SU-DHL-6 (cell line): ENCODE results near the gene CHST9.

Experiments
- H2AFZ ChIP-seq: fragments of 200-600 bp; sonication (generic); 2 replicates; pipeline ENCODE4 v1.6.1; 2014; ENCODE audit warnings: low read depth, mild to moderate bottlenecking, moderate library complexity, mixed read lengths, antibody characterized with exemption, low read length; ENCODE audit not compliant: severe bottlenecking
- H3F3A ChIP-seq: fragments of 200-600 bp; shearing (Covaris generic); 2 replicates; pipeline ENCODE4 v1.6.0; 2016; ENCODE audit warnings: antibody characterized with exemption, mild to moderate bottlenecking; ENCODE audit not compliant: insufficient read depth
- H3K27ac ChIP-seq: fragments of 200-600 bp; sonication (generic); 2 replicates; pipeline ENCODE4 v1.5.1; 2016; ENCODE audit warnings: low read depth, mild to moderate bottlenecking, low read length, moderate library complexity, mixed read lengths
- H3K27me3 ChIP-seq: fragments of 200-600 bp; sonication (generic), shearing (Covaris generic); 2 replicates; pipeline ENCODE4 v1.6.0; 2014; ENCODE audit warnings: mild to moderate bottlenecking, low read length
- H3K36me3 ChIP-seq: fragments of 200-600 bp; sonication (generic); 2 replicates; pipeline ENCODE4 v1.6.1; 2014; ENCODE audit warnings: mild to moderate bottlenecking, low read length, mixed read lengths
- H3K4me2 ChIP-seq: fragments of 300-600, 200-600 bp; shearing (Covaris generic), sonication (generic); 2 replicates; pipeline ENCODE4 v1.6.0; 2014; ENCODE audit warnings: low read length, low read depth, mild to moderate bottlenecking; ENCODE audit not compliant: poor library complexity, severe bottlenecking
- H3K4me3 ChIP-seq: fragments of 200-600 bp; sonication (generic); 2 replicates; pipeline ENCODE4 v1.5.1; 2014; ENCODE audit warnings: antibody characterized with exemption, low read length, mild to moderate bottlenecking, mixed read lengths; ENCODE audit not compliant: insufficient read depth, poor library complexity, severe bottlenecking
- H3K79me2 ChIP-seq: fragments of 200-600 bp; sonication (generic); 2 replicates; pipeline ENCODE4 v1.6.1; 2014; ENCODE audit warnings: mild to moderate bottlenecking, low read length, moderate library complexity; ENCODE audit not compliant: insufficient read depth
- H3K9ac ChIP-seq: fragments of 200-600 bp; sonication (generic); 2 replicates; pipeline ENCODE4 v1.7.0; 2014; ENCODE audit warnings: mild to moderate bottlenecking, low read length
- H3K9me2 ChIP-seq: fragments of 200-600 bp; sonication (generic); replicated peaks from 2 replicates; pipeline ENCODE4 v1.6.1; 2014; ENCODE audit warnings: low read length; ENCODE audit not compliant: insufficient read depth
- H3K9me3 ChIP-seq: fragments of 200-600 bp; sonication (generic); 2 replicates; pipeline ENCODE4 v1.6.1; 2014; ENCODE audit warnings: low read length, mixed read lengths; ENCODE audit not compliant: insufficient read depth
- H4K20me1 ChIP-seq: fragments of 200-600 bp; sonication (generic); 2 replicates; pipeline ENCODE4 v1.6.1; 2014; ENCODE audit warnings: low read depth, mild to moderate bottlenecking, antibody characterized with exemption, low read length, moderate library complexity, mixed read lengths
- CTCF ChIP-seq: fragments of 200-600 bp; sonication (generic); IDR thresholded peaks from one replicate; pipeline ENCODE4 v1.5.1; 2017; ENCODE audit warnings: antibody characterized with exemption, mild to moderate bottlenecking, low read length, moderate library complexity; ENCODE audit not compliant: insufficient read depth, poor library complexity, severe bottlenecking
- EZH2phosphoT487 ChIP-seq: fragments of 200-600 bp; sonication (generic), shearing (Covaris generic); conservative IDR thresholded peaks from 2 replicates; pipeline ENCODE4 v1.6.1; 2018; ENCODE audit warnings: mild to moderate bottlenecking, antibody characterized with exemption, low read length, moderate library complexity, mixed read lengths

Gene CHST9

DNA sequence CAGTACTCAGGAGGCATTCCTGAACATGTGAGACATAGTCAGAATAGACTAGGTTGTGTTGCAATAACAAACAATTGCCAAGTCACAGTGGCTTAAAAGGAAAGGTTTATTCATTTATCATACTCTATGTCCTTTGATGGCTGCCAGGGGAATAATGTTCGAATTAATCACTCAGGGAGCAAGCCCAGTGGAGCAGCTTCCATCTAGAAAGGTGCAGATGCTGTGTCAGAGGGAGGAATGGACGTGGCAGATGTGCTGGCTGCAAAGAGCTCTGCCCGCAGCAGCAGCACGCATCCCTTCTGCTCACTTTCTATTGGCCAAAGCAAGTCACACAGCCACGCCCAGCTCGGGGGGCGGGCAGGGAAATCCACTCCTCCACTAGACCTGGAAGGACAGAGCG lies 213.7 kb downstream of the CHST9 start:
- H2AFZ ChIP-seq = no peak overlapping the region
- no peaks in the 10 kb centered on the region for H3F3A ChIP-seq
- H3K9me2 ChIP-seq = no peaks in the 10 kb centered on the region
- H3K9me3 ChIP-seq = no peaks in the 10 kb centered on the region
- H3K4me3 ChIP-seq = no peak overlapping the region
- H3K9ac ChIP-seq = no peak overlapping the region
- H3K36me3 ChIP-seq = 0 out of 2 replicates have a peak, but pooled peaks cover 3% of the 10 kb centered on the region
- no peak overlapping the region for H3K27ac ChIP-seq
- H3K79me2 ChIP-seq = no peaks in the 10 kb centered on the region
- H3K27me3 ChIP-seq = no peaks in the 10 kb centered on the region
- TF ChIP-seq EZH2phosphoT487 (no peak), CTCF (no peak)
- H4K20me1 ChIP-seq = no peaks in the 10 kb centered on the region
- no peak overlapping the region for H3K4me2 ChIP-seq

GRCh38 chr18:26970637-26971036 lies 214.5 kb downstream of the CHST9 start:
- no peak overlapping the region for H3K27ac ChIP-seq
- H3K36me3 ChIP-seq = 0 out of 2 replicates have a peak, but pooled peaks cover 3% of the 10 kb centered on the region
- H3F3A ChIP-seq = no peaks in the 10 kb centered on the region
- H4K20me1 ChIP-seq = no peaks in the 10 kb centered on the region
- H3K9me2 ChIP-seq = no peaks in the 10 kb centered on the region
- no peak for TF ChIP-seq EZH2phosphoT487
- no peak for TF ChIP-seq CTCF
- no peak overlapping the region for H3K4me2 ChIP-seq
- H3K9me3 ChIP-seq = no peaks in the 10 kb centered on the region
- H3K9ac ChIP-seq = no peak overlapping the region
- H3K79me2 ChIP-seq = no peaks in the 10 kb centered on the region
- H2AFZ ChIP-seq = no peak overlapping the region
- no peak overlapping the region for H3K4me3 ChIP-seq
- no peaks in the 10 kb centered on the region for H3K27me3 ChIP-seq

- no peak overlapping the region for H3K27ac ChIP-seq
- no peak overlapping the region for H3K9ac ChIP-seq
- H3K79me2 ChIP-seq = no peaks in the 10 kb centered on the region
- no peak overlapping the region for H3K4me3 ChIP-seq
- H3F3A ChIP-seq = no peaks in the 10 kb centered on the region
- H2AFZ ChIP-seq = no peak overlapping the region
- 0 out of 2 replicates have a peak, but pooled peaks cover 3% of the 10 kb centered on the region for H3K36me3 ChIP-seq
- H3K27me3 ChIP-seq = no peaks in the 10 kb centered on the region
- H3K9me2 ChIP-seq = no peaks in the 10 kb centered on the region
- no peaks in the 10 kb centered on the region for H4K20me1 ChIP-seq
- no peak for TF ChIP-seq EZH2phosphoT487
- no peak for TF ChIP-seq CTCF
- no peaks in the 10 kb centered on the region for H3K9me3 ChIP-seq
- no peak overlapping the region for H3K4me2 ChIP-seq
These were observed 219.9 kb downstream of the CHST9 start for GRCh38 chr18:26965206-26965605.
